KG1 (cell line): ENCODE data around the gene ADAT2.
"Not testable (repeated sequence)": the region's sequence is repeated elsewhere in the genome, so short reads cannot be mapped to it uniquely, and the experiment has no call there.

Source experiments
- DNase-seq: peaks from one replicate; lab custom pipeline; 2025; lab: John Stamatoyannopoulos, UW

ADAT2 gene

DNA sequence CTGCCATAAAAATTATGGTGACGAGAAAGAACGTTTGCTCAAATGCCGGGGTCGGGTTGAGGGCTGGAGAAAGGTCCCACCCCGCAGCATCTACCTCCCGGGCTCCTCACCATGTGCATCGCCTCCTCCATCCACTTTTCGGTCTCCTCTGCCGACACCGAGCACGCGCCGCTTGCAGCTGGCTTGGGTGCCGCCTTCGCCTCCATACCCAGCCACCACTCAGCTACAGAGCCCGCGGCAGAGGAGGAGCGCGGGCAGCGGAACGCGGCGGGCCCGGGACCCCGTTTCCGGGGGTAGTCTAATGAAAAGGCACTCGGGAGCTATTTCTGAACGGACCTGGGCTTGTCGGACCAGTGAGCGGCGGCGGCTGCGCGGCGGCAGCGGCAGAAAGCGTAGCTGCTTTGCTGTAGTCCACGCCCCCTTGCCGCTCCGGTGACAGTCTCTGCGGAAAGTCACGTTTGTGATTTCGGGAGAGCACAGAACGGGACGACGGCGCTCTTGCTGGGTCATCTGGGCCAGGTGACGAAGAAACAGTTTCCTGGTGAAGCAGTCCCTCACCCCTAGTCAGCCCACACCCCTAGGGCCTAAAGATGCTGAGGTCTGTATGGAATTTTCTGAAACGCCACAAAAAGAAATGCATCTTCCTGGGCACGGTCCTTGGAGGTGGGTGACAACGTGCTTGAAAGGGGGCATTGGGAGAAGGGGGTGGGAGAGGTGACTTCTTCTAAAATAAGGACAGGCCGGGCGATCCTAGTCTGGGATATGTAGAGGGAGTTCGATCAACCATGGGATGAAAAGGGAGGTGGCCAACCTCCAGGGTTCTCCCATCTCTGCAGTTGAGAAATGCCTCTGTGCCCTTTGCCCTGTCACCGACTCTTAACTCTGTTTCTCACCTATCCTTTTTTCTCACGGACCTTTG, at the start of gene ADAT2, which contains the start of gene PEX3:
ADAT2 (minus strand) TSS at position 243 of the 919 bp plus-strand sequence; CDS start at position 206, 37 bp downstream.
PEX3 (plus strand) TSS at position 353 of the 919 bp plus-strand sequence; CDS start at position 591, 238 bp downstream.
- peak; percentile 60 for DNase-seq

DNA sequence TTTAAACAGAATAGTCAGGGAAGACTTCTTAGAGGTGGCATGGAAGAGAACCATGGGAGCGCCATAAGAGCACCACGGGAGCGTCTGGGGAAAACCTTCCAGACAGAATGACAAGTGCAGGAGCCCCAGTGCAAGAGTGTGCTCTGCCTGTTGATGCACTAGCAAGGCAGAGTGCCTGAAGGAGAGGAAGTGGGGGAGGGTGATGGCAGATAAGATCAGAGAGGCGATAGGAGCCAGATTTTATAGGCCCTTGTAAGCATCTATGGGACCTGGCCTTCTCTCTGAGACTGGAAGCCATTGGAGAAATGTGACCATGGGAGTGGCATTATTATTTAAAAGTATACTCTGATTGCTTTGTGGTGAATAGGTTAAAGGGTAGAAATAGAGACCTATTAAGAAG, 47.9 kb upstream of the ADAT2 start:
- no peak for DNase-seq

DNA sequence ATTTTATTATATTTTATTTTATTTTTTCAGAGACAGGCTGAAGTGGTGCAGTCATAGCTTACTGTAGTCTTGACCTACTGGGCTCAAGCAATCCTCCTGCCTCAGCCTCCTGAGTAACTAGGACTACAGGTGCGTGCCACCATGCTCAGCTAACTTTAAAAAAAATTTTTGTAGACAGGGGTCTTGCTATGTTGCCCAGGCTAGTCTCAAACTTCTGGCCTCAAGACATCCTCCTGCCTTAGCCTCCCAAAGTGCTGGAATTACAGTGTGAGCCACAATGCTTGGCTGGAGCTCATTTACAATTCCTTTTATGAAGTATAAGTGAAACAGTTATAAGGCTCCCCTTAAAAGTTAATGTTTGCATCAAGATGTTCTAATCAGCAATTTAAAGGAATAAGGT, 46.5 kb upstream of the ADAT2 start:
- no peak for DNase-seq

DNA sequence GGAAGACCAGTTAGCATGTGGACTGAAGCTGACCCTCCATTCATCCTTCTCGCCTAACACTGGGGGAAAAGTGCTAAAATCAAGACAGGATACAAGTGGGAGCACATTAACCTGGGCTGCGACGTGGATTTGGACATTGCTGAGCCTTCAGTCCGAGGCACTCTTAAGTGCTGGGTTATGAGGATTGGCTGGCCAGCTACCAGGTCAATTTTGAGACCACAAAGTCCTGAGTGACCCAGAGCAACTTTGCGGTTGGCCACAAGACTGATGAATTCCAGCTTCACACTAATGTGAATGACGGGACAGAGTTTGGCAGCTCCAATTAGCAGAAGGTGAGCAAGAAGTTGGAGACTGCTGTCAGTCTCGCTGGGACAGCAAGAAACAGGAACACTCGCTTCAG, 40.3 kb upstream of the ADAT2 start:
- no peak for DNase-seq

DNA sequence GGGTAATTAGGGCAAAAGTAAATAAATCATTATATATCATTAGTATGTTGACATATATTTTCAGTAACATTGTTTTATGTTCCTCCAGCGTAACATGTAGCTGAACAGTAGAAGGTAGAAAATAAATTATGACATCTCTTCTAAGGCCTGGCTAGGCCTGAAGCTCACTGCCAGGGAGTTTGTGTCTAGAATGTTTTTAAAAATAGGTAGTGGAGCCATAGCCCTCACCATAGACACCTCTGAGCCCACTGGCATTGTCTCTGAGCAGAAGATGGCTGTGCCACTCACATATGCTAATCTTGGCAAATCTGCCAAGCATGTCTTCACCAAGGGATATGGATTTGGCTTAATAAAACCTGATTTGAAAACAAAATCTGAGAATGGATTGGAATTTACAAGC, 39.7 kb upstream of the ADAT2 start:
- DNase-seq: no peak

DNA sequence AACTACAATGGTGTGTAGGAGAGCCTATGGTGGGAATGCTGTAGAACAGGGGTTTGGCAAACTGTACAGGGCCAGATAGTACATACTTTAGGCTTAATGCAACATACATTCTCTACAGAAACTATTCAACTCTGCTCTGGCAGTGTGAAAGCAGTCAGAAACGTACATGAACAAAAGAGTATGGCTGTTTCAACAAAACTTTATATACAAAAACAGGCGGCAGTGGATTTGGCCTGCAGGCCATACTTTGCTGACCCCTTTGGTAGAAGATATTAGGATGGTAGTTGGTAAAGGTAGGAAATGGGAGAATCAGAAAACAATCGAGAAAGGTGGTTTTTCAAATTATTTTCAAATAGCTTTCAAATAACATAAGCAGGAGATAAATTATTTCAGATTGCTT, 36.3 kb upstream of the ADAT2 start:
- no peak for DNase-seq

DNA sequence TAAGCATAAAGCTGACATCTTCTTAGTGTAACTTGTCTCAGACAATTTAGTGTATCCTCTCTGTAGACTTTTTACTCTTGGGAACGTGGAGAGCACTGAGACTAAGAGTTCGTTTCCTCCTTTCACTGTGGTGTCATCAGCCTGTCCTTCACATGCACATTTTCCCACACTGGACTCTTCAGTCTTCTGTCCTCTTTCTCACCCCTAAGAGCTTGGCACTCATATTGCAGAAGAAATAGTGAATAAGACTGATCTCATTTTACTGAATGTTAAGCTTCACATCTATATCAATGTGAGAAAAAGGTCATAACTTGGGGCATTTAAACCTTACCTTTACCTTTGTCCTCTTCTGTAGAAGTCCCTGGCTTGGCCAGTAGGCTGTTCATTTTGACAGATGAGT, 35.5 kb upstream of the ADAT2 start:
- no peak for DNase-seq

DNA sequence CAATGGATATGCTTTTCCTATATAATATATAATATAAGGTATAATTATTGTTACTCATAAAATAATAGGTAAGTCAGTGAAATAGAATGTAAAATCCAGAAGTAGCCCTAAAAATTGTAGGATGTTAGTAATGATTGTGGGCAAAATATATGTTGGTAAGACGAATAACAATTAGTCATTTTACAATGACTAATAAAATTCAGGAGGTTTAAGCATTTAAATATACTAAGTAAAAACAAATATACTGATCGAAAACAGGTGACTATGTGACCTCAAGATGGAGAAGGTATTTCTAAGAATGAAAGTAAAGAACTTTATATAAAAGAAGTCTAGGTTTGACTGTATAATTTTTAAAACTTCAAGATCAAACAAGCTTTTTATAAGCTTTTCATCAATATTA, 32.1 kb upstream of the ADAT2 start:
- no peak for DNase-seq

DNA sequence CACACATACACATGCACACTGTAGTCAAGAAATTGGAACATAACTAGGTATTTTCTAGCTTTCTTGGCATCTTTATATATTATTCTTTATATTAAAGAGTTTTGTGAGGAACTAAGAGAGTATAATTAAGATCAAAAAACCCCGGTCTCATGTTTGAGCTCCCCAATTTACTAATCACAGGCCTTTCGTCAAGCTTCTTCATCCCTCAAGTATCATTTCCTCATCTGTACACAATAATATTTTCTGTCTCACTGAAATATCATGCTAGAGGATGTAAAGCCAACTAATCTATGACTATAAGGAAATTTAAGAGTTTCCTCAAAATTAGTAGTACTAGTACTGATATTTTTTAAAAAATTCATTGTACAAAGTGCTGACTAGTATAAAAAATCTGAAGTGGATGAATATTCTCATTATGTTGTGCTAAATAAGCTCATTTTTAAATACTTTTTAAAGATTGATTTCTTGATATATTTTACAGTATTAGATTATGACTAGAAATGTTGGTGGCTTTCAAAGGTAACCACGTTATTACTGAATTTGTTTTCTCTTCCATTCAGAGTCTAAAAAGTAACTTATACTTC, 28.1 kb upstream of the ADAT2 start:
- no peak for DNase-seq

DNA sequence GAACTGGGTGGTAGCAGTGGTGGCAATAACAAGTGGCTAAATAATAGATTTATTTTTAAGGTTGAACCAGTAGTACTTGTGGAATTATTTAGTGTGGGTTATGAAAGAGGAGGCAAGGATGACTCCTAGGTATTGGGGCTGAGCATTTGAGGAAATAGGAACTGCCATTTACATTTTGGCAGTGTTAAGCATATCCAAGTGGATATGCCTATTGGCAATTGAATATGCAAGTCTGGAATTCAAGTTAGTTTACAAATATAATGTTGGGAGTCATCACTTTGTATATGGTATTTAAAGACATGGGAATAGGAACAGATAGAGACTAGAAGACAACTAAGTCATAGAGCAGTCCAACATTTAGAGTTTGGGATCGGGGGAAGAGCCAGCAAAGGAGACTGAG, 26.1 kb upstream of the ADAT2 start:
- DNase-seq: no peak

DNA sequence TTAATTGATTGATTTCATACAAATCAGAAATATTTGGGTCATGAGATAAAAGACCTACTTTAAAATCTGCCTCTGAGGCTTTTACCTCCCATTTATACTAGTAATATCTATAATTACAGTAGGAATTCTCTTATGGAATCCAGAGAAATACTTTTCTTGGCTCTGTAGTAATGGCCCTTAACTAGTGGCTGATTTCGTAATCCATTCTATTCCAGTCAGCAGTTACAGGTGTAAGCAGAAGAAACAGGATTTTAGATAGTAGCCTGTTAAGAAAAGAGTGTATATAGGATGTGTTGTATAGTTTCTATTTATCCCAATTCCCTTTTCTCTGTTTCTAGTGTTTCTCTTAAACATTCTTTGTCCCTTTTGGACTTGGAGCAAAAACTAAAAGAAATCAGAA, 21.3 kb upstream of the ADAT2 start:
- no peak for DNase-seq

DNA sequence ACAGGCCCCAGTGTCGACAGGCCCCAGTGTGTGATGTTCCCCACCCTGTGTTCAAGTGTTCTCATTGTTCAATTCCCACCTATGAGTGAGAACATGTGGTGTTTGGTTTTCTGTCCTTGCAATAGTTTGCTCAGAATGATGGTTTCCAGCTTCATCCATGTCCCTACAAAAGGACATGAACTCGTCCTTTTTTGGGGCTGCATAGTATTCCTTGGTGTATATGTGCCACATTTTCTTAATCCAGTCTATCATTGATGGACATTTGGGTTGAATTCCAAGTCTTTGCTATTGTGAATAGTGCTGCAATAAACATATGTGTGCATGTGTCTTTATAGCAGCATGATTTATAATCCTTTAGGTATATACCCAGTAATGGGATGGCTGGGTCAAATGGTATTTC, 18.3 kb upstream of the ADAT2 start:
- not testable (repeated sequence) for DNase-seq

DNA sequence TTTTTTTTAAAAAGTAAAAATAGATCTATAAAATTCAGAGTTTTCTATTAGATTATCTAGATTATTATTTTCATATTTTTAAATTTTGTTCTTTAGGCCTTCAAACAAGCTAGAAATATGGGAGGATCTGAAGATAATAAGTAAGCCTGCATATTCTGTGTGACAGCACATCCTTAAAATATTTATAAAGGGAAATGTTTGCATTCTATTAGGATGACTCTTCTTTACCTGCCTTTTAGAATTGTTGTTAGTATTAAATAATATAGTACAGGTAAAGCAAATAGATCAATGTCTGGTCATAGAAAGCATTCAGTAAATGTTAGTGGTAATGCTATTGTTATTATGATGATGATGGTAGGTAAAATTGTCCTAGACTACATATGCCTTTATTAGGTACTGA, 17.5 kb upstream of the ADAT2 start:
- no peak for DNase-seq

DNA sequence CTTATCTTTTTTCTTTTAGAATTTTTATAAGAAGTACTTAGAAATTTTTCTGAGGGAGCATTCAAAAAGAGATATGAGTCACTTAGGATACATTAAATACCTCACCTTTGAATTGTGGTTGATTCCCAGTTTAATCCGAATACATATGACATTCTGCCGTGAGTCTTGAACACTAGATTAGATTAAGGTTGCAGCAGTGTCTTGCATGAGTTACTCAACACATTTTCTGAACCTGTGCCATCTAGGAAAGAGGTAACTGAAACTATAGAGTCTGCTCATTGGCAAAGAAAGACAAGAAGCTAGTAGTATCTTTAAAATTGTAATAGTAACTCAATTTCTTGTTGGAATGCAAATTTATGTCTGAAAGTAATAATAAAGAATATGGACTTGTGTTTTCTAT, 15.1 kb upstream of the ADAT2 start:
- no peak for DNase-seq

DNA sequence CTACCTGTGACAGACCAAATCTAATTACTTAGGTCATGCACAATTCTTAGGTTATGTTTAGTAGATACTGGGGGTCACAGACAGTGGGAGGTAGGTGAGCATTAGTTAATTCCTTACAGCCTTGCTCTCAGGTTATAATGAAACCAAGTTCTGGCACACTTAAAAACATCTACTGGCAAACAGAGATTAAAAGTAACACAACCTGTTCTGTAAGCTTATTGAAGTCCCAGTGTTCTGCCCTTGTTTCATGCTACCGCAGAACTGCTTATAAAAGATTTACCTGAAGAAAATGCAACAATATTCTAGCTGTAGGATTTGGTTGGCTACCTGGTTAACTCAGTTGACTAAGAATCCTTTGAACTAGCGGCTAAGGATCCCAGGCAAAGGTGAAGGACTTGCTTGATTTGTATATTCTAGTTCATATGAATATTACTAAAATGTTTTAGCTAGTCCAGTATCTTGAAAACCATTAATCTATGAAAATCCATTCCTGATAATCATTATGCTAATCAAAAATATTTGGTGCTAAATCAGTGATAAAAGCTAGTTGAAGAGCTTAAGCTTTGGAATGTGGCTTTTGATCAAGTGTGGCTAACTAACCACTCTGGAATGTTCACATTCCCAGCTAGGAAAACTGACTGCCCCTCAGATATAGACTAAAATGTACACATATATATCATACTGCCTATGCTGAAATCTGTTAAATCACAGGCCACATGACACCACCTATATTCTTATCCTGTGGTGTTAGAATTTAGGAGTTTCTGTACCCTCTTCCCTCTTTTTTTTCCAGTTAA, 7.3 kb upstream of the ADAT2 start:
- no peak for DNase-seq

DNA sequence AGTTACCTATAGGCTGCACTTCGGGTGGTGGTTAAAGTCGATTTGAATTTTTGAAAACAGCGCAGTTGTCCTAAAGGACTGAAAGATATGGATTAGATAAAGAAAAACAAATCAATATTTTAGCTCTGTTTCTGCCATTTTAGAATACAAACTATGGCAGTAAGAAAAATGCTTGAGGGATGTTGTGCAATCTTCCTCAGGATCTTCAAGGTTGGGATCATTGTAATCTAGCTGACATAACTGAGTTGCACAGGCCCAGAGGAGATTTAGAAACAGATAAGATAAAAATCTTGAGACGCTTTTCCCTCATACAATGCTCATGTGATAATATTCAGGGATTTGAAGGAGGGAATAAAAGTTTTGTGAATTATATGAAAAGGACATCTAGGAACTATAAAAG, 1.0 kb upstream of the ADAT2 start:
- DNase-seq: no peak

DNA sequence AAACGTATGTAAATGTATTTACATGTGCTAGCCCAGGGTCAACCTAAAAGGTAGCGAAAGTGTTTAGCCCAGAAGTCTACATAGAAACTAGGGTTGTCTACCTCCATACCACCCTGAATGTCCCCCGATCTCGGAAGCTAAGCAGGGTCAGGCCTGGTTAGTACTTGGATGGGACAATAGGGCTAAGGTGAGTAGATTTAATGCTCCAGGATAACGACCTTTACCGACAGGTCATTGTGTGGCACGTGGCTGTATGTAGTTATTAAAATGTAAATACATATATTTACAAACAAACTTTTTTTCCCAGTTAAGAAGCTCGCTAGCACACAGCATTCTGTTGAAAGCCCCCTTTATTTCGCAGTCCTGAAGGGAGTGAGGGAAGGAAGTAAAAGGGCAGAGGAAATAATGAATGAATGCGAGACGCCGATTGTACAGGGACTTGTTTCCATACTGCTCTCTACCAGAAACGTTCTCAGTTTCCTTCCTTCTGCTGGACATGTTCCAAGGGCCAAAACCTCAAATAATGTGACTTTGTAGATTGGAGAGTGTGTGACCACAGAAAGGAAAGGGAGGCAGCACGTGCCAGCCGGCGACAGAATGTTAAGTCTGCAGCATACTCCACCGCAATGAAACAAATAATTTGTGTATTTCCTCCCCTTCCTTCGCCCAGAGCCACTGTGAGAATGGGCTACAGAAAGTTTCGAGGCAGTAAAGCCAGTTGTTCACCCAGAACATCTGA, 612 bp downstream of the ADAT2 start:
- DNase-seq: peak; percentile 66

DNA sequence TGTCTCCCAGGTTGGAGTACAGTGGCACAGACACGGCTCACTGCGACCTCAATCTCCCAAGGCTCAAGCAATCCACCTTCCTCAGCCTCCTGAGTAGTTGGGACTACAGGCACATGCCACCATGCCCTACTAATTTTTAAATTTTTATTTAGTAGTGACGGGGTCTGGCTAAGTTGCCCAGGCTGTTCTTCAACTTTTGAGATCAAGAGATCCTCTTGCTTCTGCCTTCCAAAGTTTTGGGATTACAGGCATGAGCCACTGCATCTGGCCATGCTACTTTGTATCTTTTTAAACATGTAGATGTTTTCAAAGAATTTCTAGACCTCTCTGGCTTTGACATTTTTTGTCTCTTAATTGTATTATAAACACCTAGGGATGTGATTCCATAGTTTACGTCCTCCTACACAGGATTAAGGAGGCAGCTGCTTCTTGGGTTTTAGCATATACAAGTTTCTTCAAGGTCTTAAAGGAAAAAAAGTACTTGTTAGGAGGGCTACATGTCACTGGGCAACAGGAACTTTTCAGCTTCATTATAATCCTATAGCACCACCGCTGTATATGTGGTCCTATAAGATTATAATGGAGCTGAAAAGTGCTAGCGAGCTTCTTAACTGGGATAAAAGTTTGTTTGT, 1.3 kb downstream of the ADAT2 start:
- no peak for DNase-seq

DNA sequence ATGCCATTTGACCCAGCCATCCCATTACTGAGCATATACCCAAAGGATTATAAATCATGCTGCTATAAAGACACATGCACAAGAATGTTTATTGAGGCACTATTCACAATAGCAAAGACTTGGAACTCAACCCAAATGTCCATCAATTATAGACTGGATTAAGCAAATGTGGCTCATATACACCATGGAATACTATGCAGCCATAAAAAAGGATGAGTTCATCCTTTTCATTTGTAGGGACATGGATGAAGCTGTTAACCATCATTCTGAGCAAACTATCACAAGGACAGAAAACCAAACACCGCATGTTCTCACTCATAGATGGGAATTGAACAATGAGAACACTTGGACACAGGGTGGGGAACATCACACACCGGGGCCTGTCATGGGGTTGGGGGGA, 2.6 kb downstream of the ADAT2 start:
- DNase-seq: not testable (repeated sequence)

DNA sequence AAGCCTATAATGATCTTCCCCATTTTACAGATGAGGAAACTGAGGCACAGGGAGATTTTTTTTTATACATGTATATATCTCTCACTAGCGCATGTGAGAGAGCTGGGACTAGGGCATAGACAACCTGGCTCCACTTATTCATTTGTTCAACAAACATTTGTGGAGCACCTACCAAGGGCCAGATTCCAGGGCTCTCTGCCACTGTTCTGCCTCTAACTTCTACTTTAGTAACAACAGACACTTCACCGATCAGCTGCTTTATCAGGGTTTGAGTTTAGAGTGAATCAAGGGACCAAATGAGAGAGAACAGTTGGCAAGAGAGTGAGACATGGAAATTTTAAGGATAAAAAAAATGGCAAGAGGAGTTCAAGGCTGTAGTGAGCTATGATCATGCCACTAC, 7.4 kb downstream of the ADAT2 start:
- DNase-seq: no peak
